NCI-H226 (cell line): ENCODE results near the gene RPUSD2.

Experiments
- DNase-seq: peaks from one replicate; pipeline ENCODE4 v3.0.0-alpha.2; 2015

RPUSD2 gene, protein sequence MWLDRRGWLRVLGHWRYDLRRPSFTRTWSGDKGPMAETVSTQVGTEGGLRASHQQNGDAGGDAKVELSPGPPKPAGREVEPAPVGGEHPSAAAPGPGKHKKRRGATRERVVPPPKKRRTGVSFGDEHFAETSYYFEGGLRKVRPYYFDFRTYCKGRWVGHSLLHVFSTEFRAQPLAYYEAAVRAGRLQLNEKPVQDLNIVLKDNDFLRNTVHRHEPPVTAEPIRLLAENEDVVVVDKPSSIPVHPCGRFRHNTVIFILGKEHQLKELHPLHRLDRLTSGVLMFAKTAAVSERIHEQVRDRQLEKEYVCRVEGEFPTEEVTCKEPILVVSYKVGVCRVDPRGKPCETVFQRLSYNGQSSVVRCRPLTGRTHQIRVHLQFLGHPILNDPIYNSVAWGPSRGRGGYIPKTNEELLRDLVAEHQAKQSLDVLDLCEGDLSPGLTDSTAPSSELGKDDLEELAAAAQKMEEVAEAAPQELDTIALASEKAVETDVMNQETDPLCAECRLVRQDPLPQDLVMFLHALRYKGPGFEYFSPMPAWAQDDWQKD

DNA sequence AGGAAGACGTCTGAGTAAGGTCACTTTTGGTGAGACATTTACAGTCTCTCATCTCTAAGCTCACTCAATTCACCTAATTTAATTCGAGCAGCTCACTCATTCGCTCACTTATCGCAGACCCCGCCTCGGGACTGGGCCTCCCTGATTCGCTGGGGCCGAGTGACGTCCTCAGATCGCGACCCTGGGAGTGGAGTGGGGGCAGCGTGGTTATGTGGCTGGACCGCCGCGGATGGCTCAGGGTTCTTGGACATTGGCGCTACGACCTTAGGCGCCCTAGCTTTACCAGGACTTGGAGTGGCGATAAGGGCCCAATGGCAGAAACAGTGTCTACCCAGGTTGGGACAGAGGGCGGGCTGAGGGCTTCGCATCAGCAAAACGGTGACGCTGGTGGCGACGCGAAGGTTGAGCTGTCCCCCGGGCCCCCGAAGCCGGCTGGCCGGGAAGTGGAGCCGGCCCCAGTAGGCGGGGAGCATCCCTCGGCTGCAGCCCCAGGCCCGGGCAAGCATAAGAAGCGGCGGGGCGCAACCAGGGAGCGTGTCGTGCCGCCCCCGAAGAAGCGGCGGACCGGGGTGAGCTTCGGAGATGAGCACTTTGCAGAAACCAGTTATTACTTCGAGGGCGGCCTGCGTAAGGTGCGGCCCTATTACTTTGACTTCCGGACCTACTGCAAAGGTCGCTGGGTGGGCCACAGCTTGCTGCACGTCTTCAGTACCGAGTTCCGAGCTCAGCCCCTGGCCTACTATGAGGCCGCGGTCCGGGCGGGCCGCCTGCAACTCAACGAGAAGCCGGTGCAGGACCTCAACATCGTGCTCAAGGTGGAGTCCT lies at the start of gene RPUSD2:
RPUSD2 (plus strand) TSS at position 171 of the 825 bp plus-strand sequence; CDS start at position 210, 39 bp downstream.
- DNase-seq = peak; percentile 75

- DNase-seq = no peak
Measured at GRCh38 chr15:40523611-40524010, 45.5 kb upstream of the RPUSD2 start.

GRCh38 chr15:40525855-40526254 lies 43.2 kb upstream of the RPUSD2 start:
- DNase-seq = no peak

- DNase-seq = no peak
Measured at GRCh38 chr15:40528801-40529200, 40.3 kb upstream of the RPUSD2 start.

DNA sequence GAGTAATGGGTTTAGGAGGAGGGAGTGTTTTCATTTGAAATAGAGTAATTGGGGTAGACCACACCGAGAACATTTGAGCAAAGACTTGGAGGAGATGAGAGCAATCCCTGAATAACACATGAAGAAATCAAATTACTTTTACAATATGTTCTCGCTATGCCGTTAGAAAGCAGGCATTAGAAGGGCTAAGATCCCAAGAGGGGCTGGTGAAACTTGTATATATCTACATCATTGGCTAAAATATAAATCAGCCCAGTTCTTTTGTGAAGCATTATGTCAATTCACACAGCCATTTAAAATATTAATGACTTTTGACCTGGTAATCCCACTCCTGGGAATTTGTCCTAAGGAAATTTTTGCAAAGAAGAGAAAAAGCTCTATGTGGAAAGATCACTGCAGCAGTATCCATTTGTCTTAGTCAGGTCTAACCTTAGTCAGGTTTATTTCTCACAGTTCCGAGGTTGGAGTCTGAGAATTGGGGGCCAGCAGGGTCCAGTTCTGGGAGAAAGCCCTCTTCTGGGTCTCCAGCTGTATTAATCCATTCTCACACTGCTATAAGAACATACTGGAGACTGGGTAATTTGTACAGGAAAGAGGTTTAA lies 35.2 kb upstream of the RPUSD2 start:
- no peak for DNase-seq

- no peak for DNase-seq
Measured at GRCh38 chr15:40534371-40534770, 34.7 kb upstream of the RPUSD2 start.

DNA sequence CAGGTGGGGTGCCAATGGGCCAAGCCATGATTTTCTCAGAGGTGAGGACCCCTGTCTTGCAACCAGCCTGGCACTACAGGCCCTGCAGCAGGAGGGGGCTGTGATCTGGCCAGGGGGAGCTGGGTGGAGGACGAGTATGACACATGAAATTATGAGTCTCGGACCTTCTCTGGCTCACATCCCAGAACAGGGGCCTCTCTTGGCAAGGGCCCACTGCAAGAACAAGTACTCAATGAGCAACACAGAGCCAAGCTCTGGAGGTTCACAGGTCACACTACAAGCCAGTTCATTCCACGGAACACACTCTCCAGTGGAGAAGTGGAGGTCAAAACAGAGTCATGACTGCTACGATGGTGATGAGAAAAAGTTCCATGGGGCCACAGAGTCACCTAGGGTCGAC lies 32.6 kb upstream of the RPUSD2 start:
- no peak for DNase-seq

- no peak for DNase-seq
Measured at GRCh38 chr15:40538976-40539375, 30.1 kb upstream of the RPUSD2 start.

- no peak for DNase-seq
Measured at GRCh38 chr15:40543082-40543481, 26.0 kb upstream of the RPUSD2 start.

DNA sequence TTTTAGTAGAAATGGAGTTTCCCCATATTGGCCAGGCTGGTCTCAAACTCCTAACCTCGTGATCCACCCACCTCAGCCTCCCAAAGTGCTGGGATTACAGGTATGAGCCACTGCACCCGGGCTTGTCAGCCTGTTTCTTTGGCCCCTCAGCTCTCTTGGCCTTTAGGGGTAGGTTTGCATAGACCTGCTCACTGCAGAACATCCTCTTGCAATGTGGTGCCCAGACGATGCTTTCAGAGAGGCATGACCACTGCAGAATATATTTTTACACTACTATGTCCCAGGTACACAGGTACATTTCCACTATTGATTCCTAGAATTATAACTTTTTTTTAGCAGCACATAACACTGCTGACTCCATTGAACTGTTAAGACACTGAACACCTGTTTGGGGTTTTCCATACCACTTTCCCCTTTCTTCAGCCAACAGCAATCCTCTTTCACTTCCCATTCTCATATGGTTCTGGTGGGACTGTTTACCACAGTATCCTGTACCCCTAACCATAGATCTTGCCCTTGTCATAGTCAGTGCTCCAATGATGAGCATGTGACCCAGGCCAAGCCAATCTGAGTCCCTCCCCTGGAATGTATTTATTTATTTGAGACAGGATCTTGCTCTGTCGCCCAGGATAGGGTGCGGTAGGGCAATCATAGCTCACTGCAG lies 25.3 kb upstream of the RPUSD2 start:
- no peak for DNase-seq

DNA sequence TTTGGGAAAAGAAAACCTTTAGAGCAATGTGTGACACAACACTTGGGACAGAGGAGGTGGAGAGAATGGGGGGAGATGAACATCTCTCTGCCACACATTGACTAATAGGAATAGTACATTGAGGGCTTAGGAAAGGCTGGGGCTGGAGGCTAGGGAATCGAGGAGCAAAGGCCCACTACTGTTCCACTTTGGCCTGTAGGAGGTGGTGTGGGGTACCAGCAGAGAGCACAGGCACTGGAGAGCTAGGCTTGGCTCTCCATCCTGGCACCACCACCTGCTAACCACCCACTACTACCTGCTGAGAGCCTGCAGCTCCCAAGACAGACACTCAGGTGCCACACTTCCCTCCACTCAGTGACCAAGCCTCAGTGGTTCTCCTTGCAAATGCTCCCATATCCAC lies 23.6 kb upstream of the RPUSD2 start:
- DNase-seq = no peak

DNA sequence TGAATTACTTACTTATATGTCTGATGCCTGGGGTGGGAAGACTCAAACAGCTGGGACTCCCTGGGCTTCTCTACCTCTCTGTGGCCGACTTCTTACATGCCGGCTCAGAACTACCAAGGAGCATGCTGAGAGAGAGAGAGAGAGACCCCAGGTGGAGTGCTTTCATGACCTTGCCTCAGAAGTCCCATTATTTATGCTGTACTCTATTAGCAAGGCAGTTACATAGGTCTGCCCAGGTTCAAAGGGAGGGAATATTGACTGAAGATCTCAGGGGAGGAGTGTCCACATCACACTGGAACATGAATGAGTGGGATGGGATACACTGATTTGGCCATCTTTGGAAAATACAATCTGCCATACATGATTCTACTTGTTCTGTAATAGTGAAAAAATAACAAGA lies 20.5 kb upstream of the RPUSD2 start:
- no peak for DNase-seq

DNA sequence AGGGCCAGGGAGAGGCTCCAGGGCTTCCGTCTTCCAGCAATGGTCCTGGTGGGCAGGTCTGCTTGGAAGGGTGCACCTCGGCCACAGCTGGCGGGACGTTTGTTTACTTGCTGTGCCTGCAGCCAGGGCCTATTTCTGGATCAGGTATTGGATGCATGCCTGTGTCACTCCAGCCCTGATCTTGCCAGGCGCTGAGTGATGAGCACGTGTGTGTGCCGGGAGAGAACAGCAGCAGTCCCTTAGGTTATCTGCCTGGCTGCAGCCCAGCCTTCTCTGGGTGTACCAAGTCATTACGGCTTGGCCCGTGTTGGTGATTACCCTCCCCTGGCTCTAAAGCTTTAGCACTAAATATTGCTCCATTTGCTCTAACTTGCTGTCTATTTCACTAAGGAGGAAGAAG lies 19.2 kb upstream of the RPUSD2 start:
- DNase-seq = no peak

DNA sequence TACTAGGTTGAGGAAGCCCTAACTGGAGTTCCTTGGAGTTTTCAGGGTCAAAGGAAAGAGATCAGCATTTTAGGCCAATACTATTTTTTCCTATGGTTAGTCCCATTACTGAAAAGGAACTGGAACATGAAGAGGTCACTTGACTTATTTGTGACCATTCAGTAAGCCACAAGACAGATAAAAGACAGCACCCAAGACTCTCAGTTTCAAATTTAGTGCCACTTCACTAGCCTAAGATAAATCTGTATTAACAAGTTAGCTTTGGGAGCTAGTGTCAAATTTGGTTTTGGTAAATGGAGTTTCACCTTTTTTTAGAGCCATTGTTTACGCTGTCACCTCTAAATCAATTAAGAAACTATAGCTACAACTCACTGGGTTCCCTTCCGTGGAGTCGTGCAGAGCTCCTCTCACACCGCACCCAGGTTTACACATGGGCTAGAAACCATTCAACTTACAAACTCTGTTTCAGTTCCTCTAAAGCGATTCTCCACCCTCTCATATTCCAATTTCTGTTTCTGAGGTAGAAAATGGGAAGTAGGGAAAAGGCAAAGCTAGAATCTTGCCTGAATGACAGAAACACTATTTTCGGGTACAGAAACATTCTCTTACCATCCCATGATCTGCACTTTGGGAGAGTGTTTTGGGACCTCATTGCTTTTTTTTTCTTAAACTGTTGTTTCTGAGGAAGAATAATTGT lies 18.6 kb upstream of the RPUSD2 start:
- no peak for DNase-seq

- no peak for DNase-seq
Measured at GRCh38 chr15:40554161-40554525, 15.0 kb upstream of the RPUSD2 start.

- DNase-seq = no peak
Measured at GRCh38 chr15:40555876-40556275, 13.2 kb upstream of the RPUSD2 start.

GRCh38 chr15:40558952-40559742 lies 10.0 kb upstream of the RPUSD2 start:
- no peak for DNase-seq

DNA sequence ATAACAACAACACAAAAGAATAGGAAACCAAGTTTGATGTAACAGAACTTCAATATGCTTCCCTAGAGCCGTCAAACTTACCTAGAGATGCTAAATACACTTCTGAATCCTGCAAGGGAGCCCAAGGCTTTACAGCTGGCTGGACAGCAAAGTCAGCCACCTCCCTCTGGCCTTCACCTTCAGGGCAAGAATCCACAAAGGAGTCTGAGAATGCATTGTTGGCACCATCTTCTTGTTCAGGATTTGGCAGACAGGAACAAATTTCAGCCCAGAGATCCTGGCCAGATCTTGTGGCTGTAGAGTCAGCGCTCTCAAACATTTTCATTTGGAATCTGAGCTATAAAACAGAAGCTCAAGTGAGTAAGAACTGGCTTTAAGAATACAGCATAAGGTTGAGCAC lies 6.4 kb upstream of the RPUSD2 start:
- no peak for DNase-seq

DNA sequence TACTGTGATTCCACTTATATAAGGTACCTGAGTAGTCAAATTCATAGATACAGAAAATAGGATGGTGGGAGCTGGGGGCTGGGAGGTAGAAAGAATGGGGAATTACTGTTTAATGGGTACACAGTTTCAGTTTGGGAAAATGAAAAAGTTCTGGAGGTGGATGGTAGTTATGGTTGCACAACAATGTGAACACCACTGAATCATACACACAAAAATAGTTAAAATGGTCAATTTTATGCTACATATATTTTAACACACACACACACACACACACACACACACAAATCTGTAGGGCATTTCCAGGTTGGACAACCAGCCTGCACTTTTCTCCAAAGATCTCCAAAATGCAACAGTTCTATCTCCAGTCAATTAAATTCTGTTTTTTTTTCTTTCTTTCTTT lies 5.7 kb upstream of the RPUSD2 start:
- no peak for DNase-seq

- peak; percentile 97 for DNase-seq
Measured at GRCh38 chr15:40564591-40565332, 4.3 kb upstream of the RPUSD2 start, which contains the start of gene CCDC32. Gene CCDC32, minus strand, starts transcription at chr15:40565042. Its CDS starts 2,027 bp downstream, at chr15:40563015.
